Stimulated activated CD4-positive, alpha-beta T cell treated with anti-CD3 and anti-CD28 coated beads, Interleukin-15, amount 100 ng/mL, for 1 hour (primary cell): Measurements from ENCODE around the gene LTBP2.
A peak's percentile ranks its signal among the peaks of the same experiment; 100 is the strongest.

Source experiments
- DNase-seq, 2 donors: peaks; one replicate each; pipeline ENCODE4 v3.0.0-alpha.2; 2020; ENCODE audit warnings: low read depth in 1 of 2, low spot score in 1 of 2

Gene LTBP2

DNA sequence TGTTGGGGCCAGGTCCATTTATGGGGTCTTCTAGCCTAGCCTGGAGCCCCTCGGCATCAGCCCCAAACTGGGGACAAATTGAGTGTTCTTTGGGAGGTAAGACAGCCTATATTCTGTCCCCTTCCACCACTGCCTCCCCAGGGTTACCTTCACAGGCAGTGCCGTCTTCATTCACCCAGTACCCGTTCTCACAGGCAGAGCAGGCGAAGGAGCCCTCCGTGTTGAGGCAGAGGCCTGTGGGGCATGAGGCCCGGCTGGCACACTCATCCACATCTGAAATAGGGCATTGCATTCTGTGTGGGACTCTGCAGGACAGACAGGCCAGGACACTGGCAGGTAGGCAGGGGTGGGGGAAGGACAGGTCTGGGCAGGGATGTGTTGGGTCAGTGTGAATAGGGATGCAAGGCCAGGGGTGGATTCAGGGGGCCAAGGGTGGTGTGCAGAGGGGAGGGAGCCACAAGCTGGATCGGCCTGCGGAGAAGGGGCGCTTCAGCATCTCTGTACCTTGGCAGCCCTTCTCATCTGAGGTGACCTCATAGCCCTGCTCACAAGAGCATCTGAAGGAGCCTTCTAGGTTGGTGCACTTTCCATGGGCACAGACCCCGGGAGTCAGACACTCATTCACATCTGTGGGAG, 102.3 kb downstream of the LTBP2 start:
- no peak for DNase-seq

DNA sequence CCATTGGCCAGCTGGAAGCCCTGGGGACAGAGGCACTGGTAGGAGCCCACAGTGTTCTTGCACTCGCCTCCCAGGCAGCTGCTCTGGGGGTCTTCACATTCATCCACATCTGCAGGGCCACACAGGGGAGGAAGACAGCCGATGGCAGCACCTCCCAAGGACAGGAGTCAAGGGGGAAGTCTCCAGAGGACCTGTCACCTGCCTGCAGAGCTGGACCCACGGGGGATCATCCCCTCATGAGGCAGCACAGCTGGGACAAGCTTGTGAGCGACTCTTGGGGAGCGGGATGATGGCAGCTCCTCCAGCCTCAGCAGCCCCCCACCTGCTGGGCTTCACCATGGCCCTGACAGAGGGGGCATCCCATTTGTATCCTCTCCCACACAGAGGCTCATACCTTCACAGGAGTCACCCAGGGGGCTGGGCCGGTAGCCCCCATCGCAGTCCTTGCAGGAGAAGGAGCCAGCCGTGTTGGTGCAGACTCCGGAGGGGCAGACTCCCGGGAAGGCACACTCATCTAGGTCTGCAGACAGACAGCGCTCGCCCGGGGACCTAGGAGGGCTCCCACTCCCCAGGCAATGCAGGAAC, 103.1 kb downstream of the LTBP2 start:
- no peak for DNase-seq

DNA sequence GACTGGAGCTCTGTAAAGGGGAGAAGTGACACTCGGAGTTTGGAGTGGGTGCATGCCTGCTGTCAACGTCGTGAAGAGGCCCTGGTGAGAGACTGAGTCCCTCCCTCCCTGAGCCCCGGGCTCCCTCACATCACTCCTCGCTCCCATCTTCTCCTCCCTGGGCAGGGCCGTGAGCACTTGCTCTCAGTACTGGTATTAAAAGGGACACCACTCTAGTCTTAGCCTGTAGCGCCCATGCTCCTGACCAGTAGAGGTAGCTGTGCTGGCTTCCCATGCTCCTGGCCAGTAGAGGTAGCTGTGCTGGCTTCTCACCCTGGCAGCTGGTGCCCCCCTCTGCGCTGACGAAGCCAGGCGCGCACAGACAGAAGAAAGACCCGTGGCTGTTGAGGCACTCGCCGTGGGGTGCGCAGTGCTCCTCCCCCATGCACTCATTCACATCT, 103.7 kb downstream of the LTBP2 start:
- DNase-seq, result no peak

DNA sequence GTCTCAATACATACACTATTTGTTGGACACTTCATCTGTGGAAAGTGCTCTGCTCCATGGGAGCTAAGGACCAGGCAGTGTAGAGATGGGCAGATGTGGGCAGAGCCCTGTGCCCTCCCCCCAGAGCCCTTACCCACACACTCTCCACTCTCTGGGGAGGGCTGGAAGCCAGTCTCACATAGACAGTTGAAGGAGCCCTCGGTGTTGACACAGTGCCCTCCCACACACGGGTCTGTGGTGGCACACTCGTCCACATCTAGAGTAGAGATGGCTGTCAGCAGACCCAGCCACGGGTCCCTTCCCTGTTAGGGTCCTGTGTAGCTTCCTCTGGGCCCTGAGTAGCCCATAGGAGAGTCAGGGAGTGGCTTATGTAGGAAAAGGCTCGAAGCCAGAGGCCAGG, 104.2 kb downstream of the LTBP2 start:
- no peak for DNase-seq

DNA sequence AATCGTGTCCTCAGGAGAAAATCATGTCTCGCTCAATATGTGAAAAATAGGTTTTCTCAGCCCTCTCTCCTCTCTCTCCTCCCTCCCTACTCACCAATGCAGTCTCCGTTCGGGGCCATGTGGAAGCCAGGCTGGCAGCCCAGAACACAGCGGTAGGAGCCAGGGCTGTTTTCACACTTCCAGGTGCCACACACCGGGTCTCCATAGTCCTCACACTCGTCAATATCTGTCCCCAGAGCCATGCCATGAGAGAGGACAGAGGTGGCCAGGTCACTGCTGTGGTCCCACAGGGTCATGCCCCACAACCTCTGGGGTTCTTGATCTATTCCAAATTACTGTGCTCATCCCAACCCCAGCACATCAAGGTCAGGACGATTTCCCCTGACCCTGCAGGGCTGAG, 105.0 kb downstream of the LTBP2 start:
- DNase-seq, result no peak

DNA sequence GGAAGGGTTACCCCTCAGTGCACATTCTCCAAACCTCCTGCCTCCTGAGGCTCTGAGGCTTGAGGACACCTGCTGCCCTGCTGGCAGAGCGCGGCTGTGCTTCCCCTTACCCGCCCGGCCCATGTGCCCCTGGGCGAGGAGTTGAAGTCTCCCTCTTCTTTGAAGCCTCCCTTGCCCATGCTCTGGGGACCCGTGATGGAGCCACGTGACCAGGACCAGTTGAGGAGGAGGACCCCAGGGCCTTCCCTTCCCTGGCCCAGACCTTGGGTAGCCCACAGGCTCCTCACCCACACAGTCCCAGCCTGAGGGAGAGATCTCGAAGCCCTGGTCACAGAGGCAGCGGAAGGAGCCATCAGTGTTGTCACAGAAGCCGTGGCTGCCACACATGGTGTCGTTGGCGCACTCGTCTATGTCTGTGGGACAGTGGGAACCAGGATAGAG, 105.6 kb downstream of the LTBP2 start:
- no peak for DNase-seq

DNA sequence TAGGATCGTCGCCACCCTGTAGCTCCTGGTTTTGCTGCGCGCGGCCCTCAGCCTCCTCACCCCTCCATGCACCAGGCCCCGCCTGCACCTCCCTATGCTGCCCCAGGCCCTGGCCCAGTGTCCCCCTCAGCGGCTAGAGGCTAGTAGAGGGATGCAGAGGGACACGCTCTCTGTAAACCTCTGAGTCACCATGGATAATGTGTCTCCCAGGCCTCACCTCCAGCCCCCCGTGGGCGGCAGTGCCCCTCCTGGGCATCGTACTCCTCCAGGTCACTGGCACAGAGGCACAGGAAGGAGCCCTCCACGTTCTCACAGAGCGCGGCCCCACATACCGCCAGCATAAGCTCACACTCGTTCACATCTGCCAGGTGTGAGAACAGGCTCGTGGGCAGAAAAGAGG, 106.2 kb downstream of the LTBP2 start:
- DNase-seq, result no peak

DNA sequence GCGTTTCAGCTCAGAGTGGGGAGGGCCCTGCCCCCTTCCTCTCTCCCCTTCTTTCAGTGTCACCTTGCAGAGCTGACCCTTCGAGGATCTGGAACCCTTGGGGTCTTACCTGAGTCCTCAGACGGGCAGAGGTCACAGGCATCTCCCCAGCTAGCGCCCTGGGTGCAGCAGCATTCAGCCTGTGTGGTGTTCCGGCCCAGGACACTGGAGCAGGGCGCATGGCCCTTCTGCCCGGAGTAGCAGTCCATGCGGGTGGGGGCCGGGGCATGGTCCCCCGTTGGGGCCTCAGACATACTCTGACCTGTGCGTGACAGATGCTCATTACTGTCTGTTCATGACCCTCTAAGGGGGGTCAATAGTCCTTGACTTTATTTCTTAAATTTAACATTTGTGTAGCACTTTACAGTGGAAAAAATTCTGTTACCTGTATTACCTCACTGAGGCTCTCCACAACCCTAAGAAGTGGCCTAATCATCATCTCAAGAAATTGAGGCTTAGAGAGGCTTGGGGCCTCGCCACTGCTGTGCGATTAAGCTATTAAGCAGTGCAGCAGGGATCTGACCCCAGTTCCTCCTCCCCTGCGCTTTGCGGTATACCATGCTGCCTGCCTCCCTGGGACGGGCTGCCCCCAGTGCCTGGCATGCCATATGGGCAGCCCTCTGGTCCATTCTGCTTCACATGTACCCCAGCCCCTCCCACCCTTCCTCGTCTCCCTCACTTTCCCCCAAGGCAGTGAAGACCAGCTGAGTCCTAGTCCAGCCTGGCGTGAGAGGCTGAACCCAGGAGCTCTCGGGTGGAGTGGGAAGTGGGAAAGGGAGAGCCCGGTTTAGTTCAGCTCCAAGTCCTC, 106.9 kb downstream of the LTBP2 start:
- DNase-seq, result no peak

DNA sequence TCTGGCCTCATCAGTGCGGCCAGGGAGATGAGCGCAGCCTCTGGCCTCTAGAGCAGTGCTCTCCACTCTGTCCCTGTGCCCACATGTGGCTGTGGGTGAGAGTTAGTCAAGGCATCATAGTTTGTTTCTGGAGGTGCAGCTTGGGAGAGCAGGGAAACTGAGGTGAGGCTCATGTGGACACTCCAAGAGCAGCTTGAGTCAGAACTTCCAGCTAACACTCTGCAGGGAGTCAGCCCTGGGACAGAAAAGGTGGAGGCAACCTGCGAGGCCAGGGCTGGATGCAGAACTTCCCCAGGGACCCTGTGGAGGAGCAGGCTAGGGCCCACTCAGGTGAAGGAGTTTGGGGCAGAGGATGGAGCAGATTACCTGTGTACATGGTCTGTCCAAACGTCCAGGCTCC, 107.6 kb downstream of the LTBP2 start:
- DNase-seq, result no peak

DNA sequence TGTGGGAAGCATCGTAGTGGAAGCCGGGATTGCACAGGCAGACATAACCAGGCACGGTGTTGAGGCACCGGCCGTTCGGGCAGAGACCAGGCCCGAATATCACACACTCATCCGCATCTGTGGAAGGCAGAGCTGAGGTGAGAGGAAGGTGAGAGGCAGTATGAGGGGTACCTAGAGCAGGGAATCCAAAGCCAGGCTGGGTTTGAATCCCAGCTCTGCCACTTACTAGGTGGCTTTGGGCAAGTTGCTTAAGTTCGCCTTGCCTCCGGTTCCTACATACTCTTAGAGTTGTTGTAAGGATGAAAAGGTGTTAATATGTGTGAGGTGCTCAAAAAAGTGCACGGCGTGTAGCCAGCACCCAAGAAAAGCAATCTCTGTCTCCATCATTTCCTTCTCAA, 108.1 kb downstream of the LTBP2 start:
- DNase-seq, result no peak

DNA sequence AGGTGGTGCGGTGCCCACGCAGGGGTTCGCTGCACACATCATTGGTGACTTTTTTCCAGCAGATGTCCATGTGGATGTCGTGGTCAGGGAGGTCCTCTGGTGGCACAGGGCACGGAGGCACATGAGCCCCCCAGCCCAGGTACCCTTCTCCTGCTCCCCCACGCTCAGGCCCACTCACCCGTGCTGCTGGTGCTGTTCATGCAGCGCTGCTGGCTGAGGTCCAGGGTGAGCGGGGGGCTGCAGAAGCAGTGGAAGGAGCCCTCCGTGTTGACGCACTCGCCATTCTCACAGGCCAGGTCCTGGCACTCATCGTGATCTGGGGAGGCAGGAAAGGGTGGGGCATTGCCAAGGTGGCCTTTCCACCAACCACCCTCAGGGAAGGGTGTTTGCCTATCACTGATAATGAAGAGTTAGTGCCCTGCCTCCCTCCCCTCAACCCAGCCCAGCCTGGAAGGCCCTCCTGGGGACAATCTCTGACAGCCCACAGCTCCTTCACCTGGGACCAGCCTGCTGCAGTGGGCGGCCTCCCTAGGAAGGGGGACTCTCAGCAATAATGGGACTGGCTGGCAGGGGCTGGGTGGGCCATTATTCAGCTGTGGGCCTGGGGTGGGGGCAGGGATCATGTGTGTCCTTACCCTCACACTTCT, 108.6 kb downstream of the LTBP2 start:
- no peak for DNase-seq

DNA sequence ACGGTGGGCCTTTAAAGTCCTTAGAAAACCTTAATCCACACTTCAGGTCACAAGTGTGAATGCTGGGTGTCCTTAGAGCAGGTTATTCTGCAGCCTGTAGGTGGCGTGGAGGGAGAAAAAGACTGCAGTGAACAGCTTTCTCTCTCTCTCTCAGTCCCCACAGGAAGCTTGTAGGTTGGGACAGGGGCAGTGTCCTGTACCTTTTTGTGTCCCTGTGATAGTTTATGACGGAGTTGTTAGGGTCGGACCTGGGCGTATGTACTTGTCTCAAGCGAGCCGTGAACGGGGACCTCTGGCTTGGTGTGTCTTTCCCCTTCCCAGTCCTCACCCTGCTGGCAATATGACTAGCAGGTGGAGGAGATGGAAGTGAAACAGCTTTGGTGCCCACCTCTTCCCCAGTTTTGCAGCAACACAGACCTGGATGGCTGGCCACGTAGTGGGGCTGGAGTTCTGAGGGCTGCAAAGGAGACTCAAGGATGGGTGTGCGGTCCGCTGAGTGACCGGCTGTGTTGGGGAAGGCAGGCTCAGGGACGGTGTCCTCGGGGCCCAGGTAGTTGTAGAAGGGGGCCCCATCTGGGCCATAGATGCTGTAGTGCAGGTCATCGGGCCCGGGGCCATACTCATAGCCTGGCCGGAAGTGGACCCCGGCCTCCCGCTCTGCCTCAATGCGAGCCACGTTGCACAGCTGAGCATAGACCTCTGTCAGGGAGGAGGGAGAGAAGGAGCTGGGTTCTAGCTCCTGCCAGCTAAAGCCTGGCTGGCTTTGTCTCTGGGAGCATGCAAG, 109.6 kb downstream of the LTBP2 start:
- no peak for DNase-seq

DNA sequence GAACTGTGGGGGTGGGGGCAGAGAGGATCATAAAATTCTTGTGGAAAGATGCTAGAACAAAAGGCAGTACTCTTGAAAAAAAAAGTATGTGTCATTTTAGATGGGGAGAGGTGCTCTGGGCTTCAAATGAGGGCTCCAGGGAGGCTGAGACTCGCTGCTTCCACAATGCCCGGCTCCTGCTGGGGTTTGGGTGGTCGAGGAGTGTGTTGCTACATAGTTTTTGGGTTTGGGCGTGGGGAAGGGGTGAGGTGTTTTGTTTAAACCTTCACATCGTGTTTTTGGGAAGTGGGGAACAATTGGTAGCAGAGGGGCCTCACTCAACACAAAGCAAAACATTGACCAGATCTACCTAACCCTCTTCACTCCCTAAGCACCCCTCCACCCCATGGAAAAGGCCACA, 110.3 kb downstream of the LTBP2 start:
- DNase-seq, result no peak

DNA sequence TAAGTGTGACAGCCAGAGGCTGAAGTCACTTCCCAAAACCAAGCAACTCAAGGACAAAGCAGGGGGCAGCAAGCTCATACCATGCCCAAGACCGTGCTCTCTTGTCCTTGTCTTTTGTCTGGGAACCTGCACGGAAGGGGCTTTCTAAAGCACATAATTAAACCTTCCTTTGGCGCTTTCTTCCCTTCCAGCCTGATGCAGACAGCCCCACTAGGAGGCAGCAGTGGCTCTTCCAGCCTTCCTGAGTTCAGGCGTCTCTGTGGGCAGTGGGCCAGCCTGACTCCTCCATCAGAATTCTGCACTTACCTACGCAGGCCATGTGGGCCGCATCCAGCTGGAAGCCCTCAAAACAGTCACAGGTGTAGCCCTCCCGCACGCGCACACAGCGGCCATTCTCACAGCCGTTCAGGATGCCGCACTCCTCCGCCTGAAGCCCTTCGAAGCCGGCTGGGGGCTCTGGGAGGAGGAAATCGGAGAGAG, 110.9 kb downstream of the LTBP2 start:
- DNase-seq, result no peak

DNA sequence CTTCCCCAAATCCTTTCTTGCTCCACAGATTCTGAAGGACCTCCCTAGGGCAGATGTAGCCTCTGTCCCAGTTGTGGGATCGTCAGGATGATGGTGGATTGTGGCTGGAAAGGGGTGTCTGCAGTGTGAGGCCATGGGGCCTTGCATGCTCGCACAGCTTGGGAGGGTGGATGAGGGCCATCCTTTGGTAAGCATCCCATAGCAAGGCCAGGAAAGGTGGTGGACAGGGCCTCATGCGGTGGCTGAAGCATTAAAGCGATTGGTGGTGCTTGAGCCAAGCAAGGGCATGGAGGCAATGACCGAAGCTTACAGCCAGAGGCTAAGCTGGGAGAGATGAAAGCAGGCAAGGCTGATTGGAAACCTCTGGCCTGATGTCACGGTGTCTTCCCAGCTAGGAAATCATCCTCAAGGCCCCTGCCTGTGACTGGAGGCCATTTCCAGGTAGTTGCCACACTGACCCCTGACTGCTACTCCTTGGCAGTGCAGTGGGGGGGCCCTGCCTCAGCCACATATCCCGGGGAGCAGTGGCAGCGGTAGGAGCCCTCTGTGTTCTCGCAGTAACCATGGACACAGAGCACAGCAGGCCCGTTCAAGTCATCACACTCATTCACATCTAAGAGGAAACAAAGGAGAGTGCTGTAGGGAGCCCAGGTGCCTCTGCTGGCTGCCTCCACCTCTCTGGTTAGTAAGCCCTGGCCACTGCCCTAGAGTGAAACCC, 111.5 kb downstream of the LTBP2 start:
- no peak for DNase-seq

DNA sequence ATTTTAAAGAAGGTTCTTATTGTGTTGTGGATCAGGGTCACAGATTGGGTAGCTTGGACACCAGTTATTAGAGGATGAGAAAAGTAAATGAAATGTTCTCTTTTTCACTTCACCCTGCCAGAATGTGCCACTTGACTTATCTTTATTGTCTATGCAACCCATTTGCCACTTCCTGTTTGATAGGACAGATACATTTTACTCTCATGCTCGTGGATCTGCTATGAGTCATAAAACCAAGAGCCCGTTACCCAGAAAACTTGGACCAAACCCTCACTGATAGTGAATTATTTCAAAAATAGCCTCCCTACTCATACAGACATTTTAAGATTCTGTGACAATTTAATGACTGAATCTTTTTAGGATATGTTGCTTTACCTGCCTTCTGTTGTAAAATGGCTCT, 116.7 kb downstream of the LTBP2 start:
- no peak for DNase-seq

DNA sequence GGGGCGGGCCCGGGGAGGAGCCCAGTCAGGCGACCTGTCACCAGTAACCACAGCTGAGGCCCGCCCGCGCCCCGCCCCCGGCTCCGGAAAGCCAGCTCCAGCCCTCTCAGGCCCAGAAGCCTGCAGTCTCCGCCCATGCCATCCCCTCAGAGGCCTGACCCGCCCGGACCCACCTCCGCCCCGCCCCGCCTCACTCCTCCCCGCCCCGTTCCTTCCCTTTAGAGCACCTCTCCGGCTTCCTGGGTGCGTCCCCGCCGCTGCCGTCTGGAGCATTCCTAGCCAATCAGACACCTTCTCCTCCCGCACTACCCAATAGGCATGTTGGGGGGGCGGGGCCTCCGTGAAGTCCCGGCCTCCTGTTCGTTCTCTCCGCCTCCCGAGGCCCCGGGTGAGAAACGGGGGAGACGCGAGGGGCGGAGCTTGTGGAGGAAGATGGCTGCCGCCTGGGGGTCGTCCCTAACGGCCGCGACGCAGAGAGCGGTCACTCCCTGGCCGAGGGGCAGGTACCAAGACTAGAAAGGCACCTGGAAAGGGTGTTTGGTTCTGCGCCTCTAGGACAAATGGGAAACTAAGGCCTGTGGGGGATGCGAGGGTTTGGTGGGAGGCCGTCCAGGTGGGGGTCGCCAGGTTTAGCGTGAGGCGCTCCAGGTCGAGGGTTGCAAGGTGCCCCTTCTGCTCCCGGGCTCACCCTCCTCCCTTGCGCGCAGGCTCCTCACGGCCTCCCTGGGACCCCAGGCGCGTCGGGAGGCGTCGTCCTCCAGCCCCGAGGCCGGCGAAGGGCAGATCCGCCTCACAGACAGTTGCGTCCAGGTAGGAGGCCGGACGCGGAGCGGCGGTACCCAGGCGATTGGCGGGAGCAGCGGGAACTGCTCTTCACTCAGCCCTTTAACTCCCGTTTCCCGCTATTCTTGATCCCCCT, 118.4 kb downstream of the LTBP2 start, which contains the start of gene ISCA2:
TSS of gene ISCA2 (plus strand) at position 423 of the 919 bp plus-strand sequence. CDS start at position 433, 10 bp downstream.
- DNase-seq, result peak; percentile 99

DNA sequence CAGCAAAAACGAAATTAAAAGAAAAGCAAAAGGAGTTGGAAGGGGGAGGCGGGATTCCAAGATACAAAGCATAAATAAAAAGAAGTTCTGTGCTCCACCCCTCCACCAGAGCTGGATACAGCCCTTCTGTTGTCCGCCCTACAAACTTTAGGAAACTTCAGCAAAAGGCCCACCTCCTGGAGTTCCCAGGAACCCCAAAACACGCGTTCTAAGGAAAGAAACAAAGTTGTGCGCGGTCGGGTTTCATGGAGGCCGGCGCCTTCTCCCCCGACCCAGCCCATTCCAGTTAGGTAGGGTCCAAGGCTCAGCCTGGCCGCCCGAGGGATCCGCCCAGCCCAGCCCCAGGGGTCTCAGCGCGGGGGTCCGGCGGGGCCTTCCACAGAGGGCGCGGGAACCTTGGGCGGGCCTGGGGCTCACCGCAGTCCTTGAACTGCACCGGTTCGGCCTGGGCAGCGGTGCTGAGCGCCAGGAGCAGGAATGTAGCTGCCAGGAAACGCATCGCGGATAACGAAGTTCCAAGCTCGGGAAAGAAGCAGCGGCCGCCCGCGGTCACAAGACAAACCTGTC, 119.2 kb downstream of the LTBP2 start, which contains the start of gene NPC2:
TSS of gene NPC2 (minus strand) at position 530 of the 567 bp plus-strand sequence. CDS start at position 499, 31 bp downstream.
- no peak for DNase-seq
